HG03575 (cell line): ENCODE results near the gene ANO10.
"Not testable (repeated sequence)": the region's sequence is repeated elsewhere in the genome, so short reads cannot be mapped to it uniquely, and the experiment has no call there.

ENCODE experiments used
- ATAC-seq: cut with Tn5 transposase; IDR thresholded peaks from one replicate; pipeline ENCODE4 v1.9.1; 2021; ENCODE audit not compliant: unreplicated experiment, insufficient number of reproducible peaks, low FRiP score; ENCODE audit errors: extremely low read depth

Gene ANO10

GRCh38 chr3:43621656-43622432, at the start of gene ANO10:
TSS of gene ANO10 (minus strand) at chr3:43622011. CDS start at chr3:43605852, 16,159 bp downstream.
- peak; percentile 90 for ATAC-seq

- ATAC-seq, result no peak
Observed at GRCh38 chr3:43670635-43671522, 49.1 kb upstream of the ANO10 start.

- not testable (repeated sequence) for ATAC-seq
Observed at GRCh38 chr3:43665011-43665410, 43.2 kb upstream of the ANO10 start.

GRCh38 chr3:43661376-43661775, 39.6 kb upstream of the ANO10 start:
- ATAC-seq, result not testable (repeated sequence)

- no peak for ATAC-seq
Observed at GRCh38 chr3:43659250-43659880, 37.6 kb upstream of the ANO10 start.

- not testable (repeated sequence) for ATAC-seq
Observed at GRCh38 chr3:43656390-43656789, 34.6 kb upstream of the ANO10 start.

GRCh38 chr3:43650345-43650744, 28.5 kb upstream of the ANO10 start:
- ATAC-seq, result no peak

- ATAC-seq, result no peak
Observed at GRCh38 chr3:43649365-43649968, 27.7 kb upstream of the ANO10 start.

- no peak for ATAC-seq
Observed at GRCh38 chr3:43648957-43649356, 27.1 kb upstream of the ANO10 start.

- no peak for ATAC-seq
Observed at GRCh38 chr3:43647331-43648166, 25.7 kb upstream of the ANO10 start.

- ATAC-seq, result no peak
Observed at GRCh38 chr3:43644443-43644842, 22.6 kb upstream of the ANO10 start.

GRCh38 chr3:43641306-43642114, 19.7 kb upstream of the ANO10 start:
- no peak for ATAC-seq

- no peak for ATAC-seq
Observed at GRCh38 chr3:43640681-43641080, 18.9 kb upstream of the ANO10 start.

GRCh38 chr3:43638594-43639447, 17.0 kb upstream of the ANO10 start:
- no peak for ATAC-seq

GRCh38 chr3:43637702-43638101, 15.9 kb upstream of the ANO10 start:
- ATAC-seq, result no peak

GRCh38 chr3:43632986-43633385, 11.2 kb upstream of the ANO10 start:
- no peak for ATAC-seq

GRCh38 chr3:43632269-43632733, 10.5 kb upstream of the ANO10 start:
- ATAC-seq, result no peak
